Testis (tissue), 2 donors: ENCODE data around the gene RER1.

Experiments
- CTCF ChIP-seq, 3 experiments: fragments of 450-650 bp in 2 of 3; fragments of 200-600 bp in 1 of 3; sonication (generic) in 1 of 3; IDR thresholded peaks; one replicate each; pipeline ENCODE4 v1.5.1; 2016 to 2019; ENCODE audit warnings: antibody characterized with exemption in 3 of 3, mild to moderate bottlenecking in 2 of 3, moderate library complexity in 1 of 3
- POLR2A ChIP-seq: fragments of 450-650 bp; IDR thresholded peaks from one replicate; pipeline ENCODE4 v1.6.1; 2017; ENCODE audit warnings: antibody characterized with exemption, mild to moderate bottlenecking, moderate library complexity

- TF ChIP-seq CTCF (IDR thresholded peaks at IDR 0.05): no peak
- no peak for TF ChIP-seq POLR2A
Observed at GRCh38 chr1:2452932-2453315, 61.3 kb downstream of the RER1 start.
